Activated CD8-positive, alpha-beta memory T cell treated with anti-CD3 and anti-CD28 coated beads, Interleukin-2, amount 50 U/mL, for 1 hour (primary cell): ENCODE results near the gene CHN2.
A peak's percentile ranks its signal among the peaks of the same experiment; 100 is the strongest.

Experiments used
- DNase-seq: peaks from one replicate; pipeline ENCODE4 v3.0.0-alpha.2; 2020; ENCODE audit errors: extremely low read depth

Gene CHN2

GRCh38 chr7:29332875-29333855 lies 138.6 kb downstream of the CHN2 start:
- DNase-seq: no peak

DNA sequence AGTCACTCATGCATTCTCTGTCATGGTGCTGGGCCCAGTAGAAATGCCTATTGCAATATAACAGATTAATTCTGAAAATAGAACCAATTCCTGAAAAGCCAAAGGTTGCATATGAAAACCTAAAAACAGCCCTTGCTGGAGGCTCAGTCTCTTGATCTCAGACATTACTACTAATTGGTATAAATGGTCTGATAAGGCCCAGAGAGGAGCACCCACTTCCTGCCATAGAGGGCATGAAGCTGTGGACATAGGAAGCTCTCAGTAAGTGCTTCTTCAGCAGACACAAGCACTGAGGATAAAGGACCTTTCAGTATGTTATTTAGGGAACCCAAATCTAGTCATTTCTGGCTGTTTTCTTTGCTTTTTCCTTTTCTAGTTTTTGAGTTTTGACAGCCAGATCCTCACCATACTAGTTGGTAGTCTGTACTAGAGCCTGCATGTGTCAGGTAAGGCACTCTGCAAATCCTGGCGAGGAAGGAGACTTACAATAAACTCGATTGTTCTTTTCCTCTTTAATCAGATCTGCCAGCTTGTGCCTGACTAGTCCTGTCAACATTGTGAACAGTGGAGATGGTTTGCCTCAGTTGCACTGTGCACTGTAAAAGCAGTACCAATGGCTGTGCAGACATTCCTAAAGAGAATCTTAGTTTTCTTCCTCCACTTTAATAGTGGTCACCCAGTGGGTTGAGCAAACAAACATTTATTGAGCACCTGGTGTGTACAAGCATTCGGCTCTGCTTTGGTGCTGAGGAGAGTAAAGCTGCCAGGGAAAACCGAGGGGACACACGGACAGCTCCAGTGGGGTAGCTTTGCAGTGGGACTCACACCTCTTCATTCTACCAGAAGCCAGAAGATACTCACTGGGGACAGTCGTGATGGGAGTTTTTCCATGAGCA lies 140.9 kb downstream of the CHN2 start:
- no peak for DNase-seq

DNA sequence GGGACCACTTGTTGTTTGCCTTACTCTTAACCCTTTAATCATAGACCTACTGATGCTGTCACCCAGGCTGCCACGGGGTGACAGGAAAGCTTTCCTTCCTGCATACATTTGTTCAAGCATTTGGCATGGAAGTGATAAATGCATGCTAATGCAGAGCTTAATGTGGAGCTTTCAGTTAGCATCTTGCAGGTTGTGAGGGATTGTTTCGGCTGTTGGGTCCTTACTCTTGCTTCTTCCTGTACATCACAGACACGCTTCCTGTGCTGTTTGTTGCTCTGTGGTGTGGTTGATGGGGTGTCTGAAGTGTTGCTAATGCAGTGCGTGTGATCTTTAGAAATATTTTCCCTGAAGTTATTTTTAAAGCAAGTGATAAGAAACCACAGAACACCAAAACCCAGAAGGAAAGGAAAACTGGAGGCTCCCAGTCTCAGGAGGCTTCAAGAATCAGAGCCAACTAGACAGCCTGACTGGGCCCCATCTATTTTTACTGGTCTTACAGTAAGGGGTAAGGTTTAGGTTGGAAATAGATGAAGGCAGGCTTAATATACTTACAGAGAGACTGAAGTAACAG lies 143.1 kb downstream of the CHN2 start:
- peak; percentile 23 for DNase-seq

GRCh38 chr7:29340696-29341095 lies 146.1 kb downstream of the CHN2 start:
- DNase-seq: no peak

GRCh38 chr7:29341156-29341555 lies 146.6 kb downstream of the CHN2 start:
- DNase-seq: no peak

DNA sequence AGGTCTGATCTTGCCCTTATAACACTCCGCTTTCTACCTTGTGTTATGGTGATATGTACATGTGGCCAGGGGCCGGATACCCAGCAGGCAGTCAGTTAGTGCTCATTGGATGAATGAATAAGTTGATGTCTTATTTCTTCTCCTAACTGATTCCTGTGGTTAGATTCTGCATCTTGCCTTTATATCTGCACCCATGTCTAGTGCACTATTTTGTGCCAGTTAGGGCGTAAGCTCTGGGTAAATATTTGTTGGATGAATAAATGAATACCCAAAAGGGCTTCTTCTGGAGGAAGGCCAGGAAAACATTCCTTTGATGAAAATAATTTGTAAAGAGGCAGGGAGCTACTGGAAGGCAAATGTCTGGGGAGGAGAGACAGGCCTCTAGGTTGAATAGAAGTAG lies 148.2 kb downstream of the CHN2 start:
- DNase-seq: no peak

- DNase-seq: no peak
Observed at GRCh38 chr7:29343399-29343798, 148.8 kb downstream of the CHN2 start.

GRCh38 chr7:29344334-29344978 lies 149.9 kb downstream of the CHN2 start:
- no peak for DNase-seq

GRCh38 chr7:29345590-29345989 lies 151.0 kb downstream of the CHN2 start:
- DNase-seq: no peak

GRCh38 chr7:29346231-29346978 lies 151.8 kb downstream of the CHN2 start:
- DNase-seq: no peak

DNA sequence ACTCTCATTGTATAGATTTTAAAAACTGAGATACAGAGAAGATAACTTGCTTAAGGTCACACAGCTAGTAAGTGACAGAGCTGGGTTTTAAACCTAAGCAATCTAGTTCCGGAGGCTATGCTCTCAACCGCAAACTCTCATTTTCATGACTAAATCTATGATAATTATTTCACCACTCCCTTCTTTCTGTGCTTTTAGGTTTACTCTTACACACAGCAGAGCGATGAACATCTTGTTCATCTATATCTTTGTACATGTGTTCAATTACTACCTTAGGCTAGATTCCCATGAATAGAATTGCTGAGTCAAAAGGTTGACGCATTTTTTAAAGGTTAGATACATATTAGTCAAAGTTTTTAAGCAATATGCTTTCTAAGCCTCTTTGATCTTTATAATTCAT lies 154.8 kb downstream of the CHN2 start:
- DNase-seq: no peak

DNA sequence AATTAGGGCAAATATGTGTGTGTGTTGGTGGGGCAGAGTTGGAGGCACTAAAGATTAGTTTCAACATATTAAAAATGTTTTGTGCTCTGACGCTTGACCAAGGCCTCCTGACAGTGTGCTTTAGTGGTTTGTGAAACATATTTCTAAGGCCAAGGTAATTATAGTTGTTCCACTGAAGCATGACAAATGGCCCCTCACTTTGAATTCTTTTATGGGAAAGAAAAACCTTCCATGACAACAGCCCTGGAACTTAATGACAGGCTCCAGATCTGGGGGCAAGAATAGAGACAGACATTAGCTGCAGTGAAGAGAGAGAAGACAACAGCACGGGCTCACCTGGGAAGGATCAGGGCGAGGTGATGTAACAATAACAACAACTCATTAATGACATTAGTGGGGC lies 155.8 kb downstream of the CHN2 start:
- DNase-seq: no peak

DNA sequence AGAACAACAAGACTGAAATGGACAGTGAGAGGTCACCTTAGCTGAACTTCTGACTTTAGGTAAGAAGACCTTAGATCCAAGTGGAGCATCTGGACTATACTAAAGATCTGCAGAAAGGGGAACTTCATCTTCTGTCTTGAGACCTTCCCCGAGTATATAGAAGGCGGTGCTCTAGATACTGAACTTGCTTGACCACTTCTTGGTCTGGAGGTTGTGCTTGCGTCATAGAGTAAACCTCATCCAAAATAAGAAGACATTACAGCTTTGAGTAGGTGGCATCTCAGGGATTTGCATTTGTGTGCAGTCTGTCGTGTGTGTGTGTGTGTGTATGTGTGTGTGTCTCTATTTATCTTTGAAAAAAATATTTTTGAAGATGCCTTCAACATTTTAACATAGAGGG lies 157.5 kb downstream of the CHN2 start:
- DNase-seq: no peak

DNA sequence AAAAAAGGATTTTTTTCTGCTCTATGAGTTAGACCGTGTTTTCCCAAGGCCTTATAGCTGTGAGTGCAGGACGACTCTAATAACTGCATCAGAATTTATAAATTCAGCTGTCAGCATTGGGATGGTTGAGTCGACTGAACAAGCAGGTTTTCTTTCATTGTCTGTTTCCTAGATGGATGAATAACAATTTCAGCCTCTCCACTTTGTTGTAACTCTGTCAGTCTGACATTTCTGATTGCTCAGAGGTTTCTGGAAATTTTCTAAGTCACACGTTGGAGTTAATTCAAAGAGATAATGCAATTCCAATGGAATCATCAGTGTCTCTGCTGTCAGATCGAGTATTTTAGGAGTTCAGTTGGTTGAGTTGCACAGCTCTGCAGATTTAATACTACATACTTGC lies 159.2 kb downstream of the CHN2 start:
- no peak for DNase-seq

GRCh38 chr7:29354340-29354739 lies 159.8 kb downstream of the CHN2 start:
- no peak for DNase-seq

DNA sequence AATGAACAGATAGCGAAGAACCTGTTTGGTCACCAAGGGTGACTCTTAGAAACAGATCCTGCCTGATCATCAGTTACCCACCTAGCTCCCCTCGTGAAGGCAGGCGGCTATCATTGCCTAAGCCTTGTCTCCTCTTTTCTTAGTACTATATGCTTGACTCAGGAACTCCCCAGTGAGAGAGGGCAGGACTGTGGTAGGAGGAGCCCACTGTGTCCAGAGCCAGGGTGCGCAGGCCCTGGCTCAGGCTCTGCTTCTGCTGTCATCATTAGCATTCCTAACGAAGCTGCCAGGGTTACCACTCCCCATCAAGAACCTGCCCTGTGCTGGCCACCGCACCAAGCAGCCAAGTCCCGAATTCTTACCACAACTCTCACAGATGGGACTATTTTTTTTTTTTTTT lies 160.8 kb downstream of the CHN2 start:
- DNase-seq: no peak

DNA sequence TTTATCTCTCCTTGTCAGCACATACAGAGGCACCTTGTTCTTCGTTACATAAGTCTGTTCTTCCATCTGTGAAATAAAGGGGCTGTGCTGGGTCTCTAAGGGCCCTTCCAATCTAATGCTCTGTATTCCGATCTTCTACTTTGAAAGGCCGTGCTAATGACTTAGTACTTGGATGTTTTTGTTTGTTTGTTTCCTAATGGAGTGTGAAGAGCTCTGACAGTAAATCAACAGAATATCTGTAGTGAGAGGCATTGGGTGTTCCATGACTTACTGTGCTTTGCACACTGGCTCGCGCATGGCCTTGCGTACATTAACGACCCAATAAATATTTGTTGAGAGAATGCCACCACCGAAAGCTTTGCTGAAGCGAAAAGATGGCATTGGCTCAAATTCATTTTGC lies 162.1 kb downstream of the CHN2 start:
- DNase-seq: no peak

DNA sequence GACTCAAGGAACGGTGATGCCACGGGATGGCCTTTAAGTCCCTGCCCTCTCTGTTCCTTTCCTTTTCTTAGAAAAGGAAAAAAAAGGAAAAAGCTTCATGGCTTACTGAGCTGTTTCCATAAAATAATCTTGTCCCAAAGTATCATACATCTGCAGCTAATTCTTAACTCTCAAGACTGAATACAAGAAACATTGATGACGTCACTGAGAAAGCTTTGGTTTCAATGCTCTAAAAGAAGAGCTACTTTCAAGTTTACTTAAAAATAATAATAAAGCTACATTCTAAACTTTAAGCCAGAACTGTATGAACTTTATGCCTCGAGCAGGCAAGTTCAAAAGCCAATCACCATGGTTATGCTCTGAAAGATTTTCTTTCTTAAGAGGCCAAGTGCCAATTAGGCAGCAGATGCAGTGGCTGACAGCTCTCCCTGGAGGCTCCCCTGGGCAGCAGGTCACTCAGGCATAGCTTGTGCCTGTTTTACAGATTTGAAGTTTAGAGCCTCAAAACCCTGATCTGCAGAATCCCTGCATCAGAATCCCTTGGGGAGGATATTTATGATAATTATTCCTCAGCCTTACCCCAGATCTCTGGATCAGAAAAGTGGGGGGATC lies 165.0 kb downstream of the CHN2 start:
- no peak for DNase-seq

GRCh38 chr7:29360633-29361625 lies 166.4 kb downstream of the CHN2 start:
- DNase-seq: no peak
